GM13976 (cell line): Measurements from ENCODE around the gene ZFYVE28.

ENCODE experiments used
- DNase-seq: peaks from one replicate; pipeline ENCODE4 v3.0.0; 2012; ENCODE audit warnings: low spot score
- in situ Hi-C: fragments of 300-500 bp; cut with MboI; formaldehyde crosslinking; loops from one replicate; pipeline ENCODE4 v1.12.0; 2022; ENCODE audit warnings: low sequenced_read_pairs, mixed read lengths, inconsistent platforms; ENCODE audit not compliant: unreplicated experiment
- TF ChIP-seq, protein P1 (sequence below): IDR thresholded peaks from 2 replicates; pipeline ENCODE4 v1.5.1; 2012; ENCODE audit warnings: borderline replicate concordance, mild to moderate bottlenecking; ENCODE audit not compliant: insufficient read depth; ENCODE audit errors: extremely low read depth, missing control alignments, control extremely low read depth

ZFYVE28 gene

DNA sequence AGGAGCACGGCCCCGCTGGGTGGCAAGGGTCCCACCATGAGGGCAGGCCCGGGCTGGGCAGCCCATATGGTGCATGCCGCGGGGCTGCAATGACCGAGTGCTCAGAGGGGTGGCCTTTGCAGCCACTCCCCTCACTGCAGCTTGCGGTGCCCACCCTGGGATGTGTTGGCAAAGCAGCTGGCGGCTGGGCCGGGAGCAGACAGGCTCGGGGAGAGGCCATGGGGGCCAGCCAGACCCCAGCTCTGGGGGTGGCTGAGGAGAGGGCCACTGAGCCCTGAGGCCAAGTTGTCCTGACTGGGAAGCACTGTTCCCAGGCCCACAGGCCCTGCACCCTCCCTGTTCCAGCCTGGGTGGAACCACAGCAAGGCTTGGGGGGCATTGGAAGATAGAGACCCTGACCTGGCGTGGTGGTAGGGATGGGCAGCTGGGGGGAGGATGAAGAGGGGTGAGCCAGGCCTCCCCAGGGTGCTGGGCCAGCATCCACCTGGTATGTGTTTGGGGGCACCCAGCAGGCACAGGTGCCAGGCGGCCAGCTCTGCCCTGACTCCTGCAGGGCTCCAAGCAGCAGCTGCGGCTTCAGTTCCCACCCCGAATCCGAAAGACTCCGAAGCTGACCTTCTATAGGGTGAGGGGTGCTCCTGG lies 32.1 kb upstream of the ZFYVE28 start:
- no peak for DNase-seq
- in situ Hi-C loops = no loop called here
- TF ChIP-seq, protein P1, sequence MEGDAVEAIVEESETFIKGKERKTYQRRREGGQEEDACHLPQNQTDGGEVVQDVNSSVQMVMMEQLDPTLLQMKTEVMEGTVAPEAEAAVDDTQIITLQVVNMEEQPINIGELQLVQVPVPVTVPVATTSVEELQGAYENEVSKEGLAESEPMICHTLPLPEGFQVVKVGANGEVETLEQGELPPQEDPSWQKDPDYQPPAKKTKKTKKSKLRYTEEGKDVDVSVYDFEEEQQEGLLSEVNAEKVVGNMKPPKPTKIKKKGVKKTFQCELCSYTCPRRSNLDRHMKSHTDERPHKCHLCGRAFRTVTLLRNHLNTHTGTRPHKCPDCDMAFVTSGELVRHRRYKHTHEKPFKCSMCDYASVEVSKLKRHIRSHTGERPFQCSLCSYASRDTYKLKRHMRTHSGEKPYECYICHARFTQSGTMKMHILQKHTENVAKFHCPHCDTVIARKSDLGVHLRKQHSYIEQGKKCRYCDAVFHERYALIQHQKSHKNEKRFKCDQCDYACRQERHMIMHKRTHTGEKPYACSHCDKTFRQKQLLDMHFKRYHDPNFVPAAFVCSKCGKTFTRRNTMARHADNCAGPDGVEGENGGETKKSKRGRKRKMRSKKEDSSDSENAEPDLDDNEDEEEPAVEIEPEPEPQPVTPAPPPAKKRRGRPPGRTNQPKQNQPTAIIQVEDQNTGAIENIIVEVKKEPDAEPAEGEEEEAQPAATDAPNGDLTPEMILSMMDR = no peak

DNA sequence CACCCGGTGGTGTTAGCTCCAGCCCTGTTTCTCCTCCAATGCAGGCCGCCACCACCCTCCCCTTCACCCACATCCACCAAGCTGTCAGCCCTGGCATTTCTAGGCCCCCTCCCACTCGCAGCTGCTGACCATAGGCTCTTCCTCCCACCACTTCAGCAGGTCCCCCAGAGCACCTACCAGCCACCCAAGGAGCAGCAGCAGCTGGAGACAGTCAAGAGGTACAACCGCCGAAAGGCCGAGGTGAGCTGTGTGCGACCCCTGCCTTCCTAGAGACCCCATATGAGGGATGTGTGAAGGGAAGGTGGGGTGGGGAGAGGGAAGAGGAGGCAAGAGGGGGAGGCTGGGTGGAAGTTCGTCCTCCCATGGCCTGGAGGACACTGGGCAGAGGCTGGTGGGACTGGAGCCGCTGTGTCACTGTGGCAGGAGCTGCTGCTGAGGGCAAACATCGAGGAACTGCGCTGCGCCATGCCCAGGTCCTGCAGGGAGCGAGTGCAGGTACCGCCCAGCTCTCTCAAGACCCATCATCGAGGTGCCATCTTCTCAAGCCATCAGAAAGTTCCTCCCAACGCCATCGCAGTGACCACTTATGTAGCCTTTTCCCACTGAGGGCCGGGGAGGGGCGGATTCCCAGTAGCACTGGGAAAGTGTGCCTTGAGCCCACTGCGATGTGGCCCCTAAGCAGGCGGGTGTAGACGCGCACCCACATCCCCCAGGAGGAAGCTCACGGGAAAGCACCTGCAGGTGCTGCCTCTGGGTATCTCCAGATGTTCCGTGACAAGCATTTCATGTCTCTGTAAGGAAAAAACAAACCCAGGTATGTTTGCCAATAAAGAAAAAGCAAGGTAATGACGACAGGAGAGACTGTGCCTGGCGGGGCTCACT lies 31.3 kb upstream of the ZFYVE28 start:
- in situ Hi-C loops = no loop called here

DNA sequence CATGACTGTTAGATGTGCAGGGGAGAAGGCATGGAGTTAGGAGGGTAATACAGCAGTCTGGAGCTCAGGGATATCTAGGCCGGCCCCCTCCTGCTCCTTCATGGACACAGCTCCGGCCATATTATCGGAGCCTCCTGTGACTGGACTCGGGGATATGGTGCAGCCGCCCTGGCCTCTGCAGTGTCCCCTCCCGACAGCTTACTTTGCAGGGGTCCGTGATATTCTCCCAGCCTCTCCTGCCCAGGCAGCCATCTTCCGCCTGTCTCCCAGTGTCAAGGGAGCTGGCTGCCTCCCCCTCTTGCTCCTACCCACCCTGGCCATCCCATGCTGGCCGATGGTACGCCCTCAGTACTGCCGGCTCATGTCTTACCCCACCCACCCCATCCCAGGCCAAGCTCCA lies 30.6 kb upstream of the ZFYVE28 start:
- DNase-seq = no peak
- TF ChIP-seq, protein P1 = no peak
- in situ Hi-C loops = no loop called here

More for the DNA sequence above, 31.3 kb upstream of the ZFYVE28 start:
- TF ChIP-seq, protein P1 = no peak
- no peak for DNase-seq

DNA sequence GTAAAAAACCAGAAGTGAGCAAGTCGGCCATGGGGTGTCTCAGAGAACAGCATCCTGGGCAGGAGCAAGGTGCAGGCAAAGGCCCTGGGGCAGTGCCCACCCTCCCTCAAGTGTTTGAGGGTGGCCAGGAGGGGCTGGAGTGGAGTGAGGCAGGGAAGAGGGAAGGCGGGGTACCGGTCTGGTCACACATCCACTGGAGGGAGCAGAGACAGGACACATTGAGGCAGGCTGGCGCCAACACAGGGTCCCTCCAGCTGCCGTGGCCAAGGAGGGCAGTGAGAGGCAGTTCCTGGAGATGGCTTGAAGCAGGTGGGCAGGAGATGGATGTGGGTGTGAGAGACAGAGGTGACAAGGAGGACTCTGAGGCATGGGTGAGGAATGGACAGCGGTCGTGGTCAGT lies 30.1 kb upstream of the ZFYVE28 start:
- TF ChIP-seq, protein P1 = no peak
- in situ Hi-C loops = no loop called here
- no peak for DNase-seq

DNA sequence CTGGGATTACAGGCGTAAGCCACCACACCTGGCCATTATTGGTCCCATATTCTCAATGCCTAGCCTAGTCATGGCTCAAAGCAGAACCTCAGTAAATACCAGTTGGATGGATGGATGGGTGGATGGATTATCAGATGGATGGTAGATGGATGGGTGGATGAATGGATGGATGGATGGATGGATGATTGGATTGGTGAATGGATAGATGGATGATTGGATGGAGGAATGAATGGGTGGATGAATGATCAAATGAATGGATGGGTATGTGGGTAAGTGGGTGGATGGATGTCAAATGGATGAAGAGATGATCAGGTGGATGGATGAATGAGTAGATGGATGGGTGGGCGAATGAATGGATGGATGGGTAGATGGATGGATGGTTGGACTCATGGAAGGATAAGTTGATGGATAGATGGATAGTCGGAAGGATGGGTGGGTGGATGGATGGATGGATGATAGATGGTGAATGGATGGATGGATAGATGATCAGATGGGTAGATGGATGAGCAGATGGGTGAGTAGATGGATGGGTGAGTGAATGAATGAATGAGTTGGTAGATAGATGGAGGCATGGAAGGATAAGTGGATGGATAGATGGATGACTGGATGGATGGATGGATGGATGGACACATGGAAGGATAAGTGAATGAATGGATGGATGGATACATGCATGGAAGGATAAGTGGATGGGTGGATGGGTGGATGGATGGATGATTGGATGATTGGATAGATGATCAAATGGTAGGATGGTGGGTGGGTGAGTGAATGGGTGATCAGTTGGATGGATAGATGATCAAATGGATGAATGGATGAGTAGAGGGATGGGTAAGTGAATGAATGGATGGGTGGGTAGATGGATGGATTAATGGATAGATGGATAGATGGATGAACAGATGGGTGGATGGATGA lies 28.5 kb upstream of the ZFYVE28 start:
- in situ Hi-C loops = no loop called here
- TF ChIP-seq, protein P1 = no peak
- no peak for DNase-seq

DNA sequence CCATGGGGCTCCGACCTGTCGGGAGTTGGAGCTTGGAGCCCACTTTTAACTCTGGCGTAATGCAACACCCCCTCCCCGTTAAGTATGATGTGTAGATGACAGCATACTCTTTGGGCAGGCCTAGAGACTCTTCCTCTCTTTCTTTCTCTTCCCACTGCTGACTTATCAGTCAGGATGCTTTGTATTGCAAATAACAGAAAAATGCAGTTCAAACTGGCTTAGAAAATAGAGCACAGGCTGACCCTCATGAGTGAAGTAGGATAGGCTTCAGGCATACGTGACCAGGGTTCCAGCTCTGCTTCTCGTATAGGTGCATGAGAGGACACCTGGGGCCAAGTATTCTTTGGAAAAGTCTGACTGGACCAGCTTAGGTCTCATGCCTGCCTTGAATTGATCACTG lies 27.1 kb upstream of the ZFYVE28 start:
- DNase-seq = no peak
- in situ Hi-C loops = no loop called here
- TF ChIP-seq, protein P1 = no peak
